Natural killer cell (primary cell): ENCODE measurements around the gene SPSB4. TPM values are rescaled to one million over a fixed set of nuclear protein-coding genes. Genes with fewer than 3 reads are reported as not detected.
A peak's percentile ranks its signal among the peaks of the same experiment; 100 is the strongest.

Source experiments
- ATAC-seq, 3 donors: fragments of 150-1000 bp in 2 of 3; fragments of 200-7000 bp in 1 of 3; cut with Tn5 transposase; 1 replicate in 1 of 3; 2 replicates in 2 of 3; pipeline ENCODE4 v1.10.0; 2021; ENCODE audit warnings: mild to moderate bottlenecking in 2 of 3, moderate library complexity in 2 of 3
- DNase-seq, 2 donors: peaks; one replicate each; pipeline versions ENCODE4 v3.0.0 to v3.0.0-alpha.2; 2013 to 2021; ENCODE audit warnings: mixed read lengths in 1 of 2
- H3K27ac ChIP-seq: one replicate; pipeline ENCODE4 v1.5.1; 2013; ENCODE audit warnings: mild to moderate bottlenecking, low read length
- H3K27me3 ChIP-seq: one replicate; pipeline ENCODE4 v1.6.1; 2013; ENCODE audit warnings: low read length; ENCODE audit not compliant: control insufficient read depth, insufficient read depth
- H3K36me3 ChIP-seq: one replicate; pipeline ENCODE4 v1.6.1; 2013; ENCODE audit warnings: low read length; ENCODE audit not compliant: control insufficient read depth, insufficient read depth
- H3K4me1 ChIP-seq: one replicate; pipeline ENCODE4 v1.6.1; 2013; ENCODE audit warnings: low read length; ENCODE audit not compliant: control insufficient read depth, insufficient read depth
- H3K4me3 ChIP-seq: one replicate; pipeline ENCODE4 v1.5.1; 2013; ENCODE audit warnings: low read length
- H3K9me3 ChIP-seq: one replicate; pipeline ENCODE4 v1.6.1; 2013; ENCODE audit warnings: low read length; ENCODE audit not compliant: control insufficient read depth, insufficient read depth
- H3K27ac Mint-ChIP-seq, 2 donors: one replicate each; pipeline ENCODE4 v1.8.0; 2022; ENCODE audit warnings: mild to moderate bottlenecking in 2 of 2, mixed read lengths in 2 of 2, moderate library complexity in 1 of 2
- H3K27me3 Mint-ChIP-seq, 2 donors: one replicate each; pipeline ENCODE4 v1.8.0; 2022; ENCODE audit warnings: low read depth in 2 of 2, mixed read lengths in 2 of 2
- H3K36me3 Mint-ChIP-seq: one replicate; pipeline ENCODE4 v1.8.0; 2022; ENCODE audit warnings: mixed read lengths
- H3K4me1 Mint-ChIP-seq, 2 donors: one replicate each; pipeline ENCODE4 v1.8.0; 2022; ENCODE audit warnings: mixed read lengths in 2 of 2
- H3K4me3 Mint-ChIP-seq: one replicate; pipeline ENCODE4 v1.8.0; 2022; ENCODE audit warnings: mild to moderate bottlenecking, moderate library complexity, mixed read lengths
- H3K9me3 Mint-ChIP-seq, 2 donors: one replicate each; pipeline ENCODE4 v1.8.0; 2022; ENCODE audit warnings: mixed read lengths in 2 of 2
- CTCF ChIP-seq: fragments of 200-600 bp; IDR thresholded peaks from one replicate; pipeline ENCODE4 v1.8.0; 2022; ENCODE audit warnings: antibody characterized with exemption
- WGBS: methylation state at CpG from one replicate; pipeline ENCODE4 v1.1.7; 2013; ENCODE audit warnings: missing lambda C conversion rate; ENCODE audit not compliant: insufficient coverage; 5-methylcytosine and 5-hydroxymethylcytosine counted together
- intact Hi-C: fragments of 100-400 bp; cut with micrococcal nuclease; formaldehyde crosslinking; loops from one replicate; pipeline ENCODE4 v1.14.2; 2022
- total RNA-seq, 4 donors: library from RNA; stranded (reverse); fragments of 120-200 nt in 1 of 4; gene quantifications; one replicate each; pipeline versions ENCODE4 v1.2.3 to v1.2.4, GENCODE V29; 2013 to 2022

SPSB4 gene
- total RNA-seq, 3 donors from 2014 or later (not counting 1 experiment from before 2014, with no cell fraction given): not detected

GRCh38 chr3:141122455-141123030, 71.4 kb downstream of the SPSB4 start:
- intact Hi-C loops: no loop called here
- no peaks in the 10 kb centered on the region for H3K36me3 Mint-ChIP-seq
- H3K27ac Mint-ChIP-seq: no peak overlapping the region
- peaks cover 13 to 33% of the 10 kb centered on the region in 2 donors for H3K27me3 Mint-ChIP-seq
- H3K36me3 ChIP-seq: no peaks in the 10 kb centered on the region
- DNase-seq (no peak), ATAC-seq (no peak)
- H3K27me3 ChIP-seq: no peaks in the 10 kb centered on the region
- no peaks in the 10 kb centered on the region for H3K9me3 Mint-ChIP-seq
- no peaks in the 10 kb centered on the region for H3K9me3 ChIP-seq
- peaks cover 10% of the 10 kb centered on the region for H3K4me1 ChIP-seq
- WGBS: 89% methylated on average over 16 of the region's 16 CpGs
- H3K4me3 ChIP-seq: no peak overlapping the region
- no peaks in the 10 kb centered on the region for H3K4me1 Mint-ChIP-seq
- no peak overlapping the region for H3K27ac ChIP-seq
- H3K4me3 Mint-ChIP-seq: no peak overlapping the region
- TF ChIP-seq CTCF: no peak

- WGBS: 75% methylated on average over 4 of the region's 4 CpGs
- Mint-ChIP-seq H3K27ac (no peak overlapping the region), H3K4me1 (peaks cover 10 to 11% of the 10 kb centered on the region in 2 donors), H3K9me3 (no peaks in the 10 kb centered on the region), H3K4me3 (no peak overlapping the region), H3K36me3 (no peaks in the 10 kb centered on the region), H3K27me3 (peaks cover 17 to 33% of the 10 kb centered on the region in 2 donors)
- Histone ChIP-seq H3K27ac (no peak overlapping the region), H3K4me1 (peaks cover 22% of the 10 kb centered on the region), H3K4me3 (no peak overlapping the region), H3K36me3 (no peaks in the 10 kb centered on the region), H3K9me3 (no peaks in the 10 kb centered on the region), H3K27me3 (no peaks in the 10 kb centered on the region)
- ATAC-seq (peak in 1 of 3 donors; percentile 21), DNase-seq (no peak)
- TF ChIP-seq CTCF: no peak
- intact Hi-C loops: no loop called here
These were observed 72.7 kb downstream of the SPSB4 start for GRCh38 chr3:141123677-141124410.

GRCh38 chr3:141124715-141125114, 73.6 kb downstream of the SPSB4 start:
- no peak for DNase-seq
- Histone ChIP-seq H3K27me3 (no peaks in the 10 kb centered on the region), H3K9me3 (no peaks in the 10 kb centered on the region), H3K36me3 (no peaks in the 10 kb centered on the region), H3K4me3 (no peak overlapping the region), H3K4me1 (peaks cover 26% of the 10 kb centered on the region), H3K27ac (no peak overlapping the region)
- Mint-ChIP-seq H3K4me1 (peaks cover 10 to 11% of the 10 kb centered on the region in 2 donors), H3K9me3 (no peaks in the 10 kb centered on the region), H3K27me3 (peaks cover 16 to 30% of the 10 kb centered on the region in 2 donors), H3K4me3 (no peak overlapping the region), H3K27ac (no peak overlapping the region), H3K36me3 (no peaks in the 10 kb centered on the region)
- no peak for ATAC-seq
- TF ChIP-seq CTCF: no peak
- WGBS: 94% methylated on average over 4 of the region's 5 CpGs
- intact Hi-C loops: no loop called here
